Retinal pigment epithelial cell (primary cell): ENCODE measurements around the gene ATP5PO.
"Not testable (repeated sequence)": the region's sequence is repeated elsewhere in the genome, so short reads cannot be mapped to it uniquely, and the experiment has no call there.

Source experiments
- DNase-seq: peaks from one replicate; pipeline ENCODE4 v3.0.0-alpha.2; 2010; ENCODE audit warnings: low read depth
- H3K4me3 ChIP-seq: 2 replicates; pipeline ENCODE4 v1.5.1; 2011; ENCODE audit warnings: mild to moderate bottlenecking, low read length, control low read depth, moderate library complexity
- CTCF ChIP-seq: conservative IDR thresholded peaks from 2 replicates; pipeline ENCODE4 v1.5.1; 2011; ENCODE audit warnings: low read depth, low read length, control low read depth, inconsistent platforms

The ATP5PO gene

GRCh38 chr21:33932731-33933130 lies 17.1 kb upstream of the ATP5PO start:
- no peak for DNase-seq
- no peak for TF ChIP-seq CTCF
- H3K4me3 ChIP-seq: no peak overlapping the region

- DNase-seq: no peak
- no peak for TF ChIP-seq CTCF
- H3K4me3 ChIP-seq: no peak overlapping the region
Measured at GRCh38 chr21:33931799-33932390, 16.3 kb upstream of the ATP5PO start.

- DNase-seq, H3K4me3 ChIP-seq: not testable (repeated sequence)
Measured at GRCh38 chr21:33931052-33931798, 15.6 kb upstream of the ATP5PO start.

- not testable (repeated sequence) for DNase-seq, H3K4me3 ChIP-seq
Measured at GRCh38 chr21:33926248-33926647, 10.6 kb upstream of the ATP5PO start.

DNA sequence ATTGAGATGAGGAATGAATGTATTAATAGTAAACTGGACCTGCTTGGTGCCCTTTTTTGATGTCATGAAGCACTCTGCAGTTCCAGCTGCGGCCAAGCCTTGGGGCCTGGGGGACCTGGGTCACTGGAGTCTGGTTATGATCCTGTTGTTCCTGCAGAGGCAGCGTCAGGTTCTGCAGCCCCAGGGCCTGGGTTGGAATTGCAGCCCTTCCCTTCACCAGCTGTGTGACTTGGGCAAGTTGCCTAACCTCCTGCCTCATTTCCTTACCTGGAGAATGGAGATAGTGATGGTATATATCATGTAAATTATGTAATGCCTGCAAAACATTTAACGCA lies 9.1 kb upstream of the ATP5PO start:
- no peak for DNase-seq
- H3K4me3 ChIP-seq: no peak overlapping the region
- no peak for TF ChIP-seq CTCF

DNA sequence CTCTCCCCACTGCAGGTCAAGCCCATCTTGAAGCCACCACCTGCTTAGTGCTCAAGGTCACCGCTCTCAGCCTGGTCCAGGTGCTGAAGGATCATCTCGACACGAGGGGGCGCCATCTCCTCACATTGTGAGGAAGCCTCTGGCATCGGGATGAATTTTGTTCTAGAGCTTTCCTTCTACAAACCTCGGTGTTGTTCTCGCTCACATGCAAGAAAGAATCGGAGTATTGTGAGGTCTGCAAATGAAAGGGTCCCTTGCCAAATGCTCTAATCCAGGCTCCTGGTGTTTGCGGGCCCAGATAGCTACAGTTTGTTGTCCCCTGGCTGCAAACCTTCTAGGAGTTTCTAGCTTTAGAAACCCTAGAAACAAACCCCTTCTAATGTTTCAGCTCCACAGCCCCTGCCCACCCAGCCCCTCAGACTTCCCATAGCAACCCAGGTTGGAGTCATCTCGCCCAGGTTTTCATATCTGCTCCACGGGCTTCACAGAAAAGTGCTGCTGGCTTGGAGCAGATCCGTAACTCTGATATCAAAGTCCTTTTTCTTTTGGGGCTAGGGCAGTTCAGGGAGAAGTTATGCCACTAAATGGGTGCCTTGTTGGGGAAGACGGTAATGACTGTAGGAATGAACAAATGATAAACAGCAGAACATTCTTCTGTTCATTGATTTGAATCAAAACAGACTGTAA lies 8.6 kb upstream of the ATP5PO start:
- DNase-seq: peak; percentile 37
- H3K4me3 ChIP-seq: no peak overlapping the region
- peak; percentile 85 for TF ChIP-seq CTCF

- H3K4me3 ChIP-seq: no peak overlapping the region
- DNase-seq: no peak
- no peak for TF ChIP-seq CTCF
Measured at GRCh38 chr21:33917421-33917820, 1.8 kb upstream of the ATP5PO start.

DNA sequence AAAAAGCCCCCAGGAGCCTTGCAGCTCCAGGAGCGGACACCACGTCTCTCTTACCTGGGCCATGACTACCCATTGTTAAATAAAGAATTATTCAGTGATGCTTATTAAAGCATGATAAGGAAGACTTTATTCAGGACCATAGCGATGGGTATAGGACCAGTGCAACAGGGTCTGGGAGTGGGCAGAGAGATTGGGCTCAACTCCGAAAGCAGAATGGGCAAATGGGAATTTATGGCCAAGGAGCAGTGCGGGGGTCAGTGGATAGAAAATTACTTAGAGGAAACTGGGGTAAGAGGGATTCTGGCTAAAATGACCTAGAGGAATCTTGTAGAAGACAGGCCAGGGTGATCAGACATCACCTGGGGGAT lies 580 bp upstream of the ATP5PO start:
- no peak for TF ChIP-seq CTCF
- DNase-seq: no peak
- peak overlapping the region; percentile 99 for H3K4me3 ChIP-seq
